ENCODE data around the gene CACNA2D2. TPM values are rescaled to one million over a fixed set of nuclear protein-coding genes. Genes with fewer than 3 reads are reported as not detected.

The CACNA2D2 gene
- total and polyA plus RNA-seq, 2 donors from 2014 or later: 3.6 to 6.0 TPM

- no peak for FAIRE-seq
- peak overlapping the region; percentile 86 to 87 for H3K27ac ChIP-seq (ENCODE audit: low read depth in 2 of 2, low read length in 2 of 2)
- H3K9me3 ChIP-seq (ENCODE audit: control insufficient read depth in 2 of 3, insufficient read depth in 1 of 3, low read length in 3 of 3): no peaks in the 10 kb centered on the region
- TF ChIP-seq CTCF (IDR thresholded peaks at IDR 0.05; ENCODE audit: borderline replicate concordance, extremely low read depth, insufficient read depth): no peak
- peaks cover 3 to 21% (median 12%) of the 10 kb centered on the region in 3 donors for H3K36me3 ChIP-seq (ENCODE audit: control insufficient read depth in 2 of 3, insufficient read depth in 3 of 3, low read length in 3 of 3)
- peak overlapping the region in 1 of 3 donors; percentile 81 for H3K9ac ChIP-seq (ENCODE audit: low read length in 3 of 3)
- H3K4me1 ChIP-seq (ENCODE audit: control insufficient read depth in 2 of 3, insufficient read depth in 2 of 3, low read depth in 1 of 3, low read length in 3 of 3): peaks cover 3 to 52% (median 30%) of the 10 kb centered on the region in 3 donors
- H3K4me3 ChIP-seq (ENCODE audit: low read length in 3 of 3): peak overlapping the region in 1 of 3 donors; percentile 98
- intact Hi-C loops (cut with DNase I): no loop called here
- DNase-seq: peak in 2 of 5 donors; percentile 19 to 71
- H3K27me3 ChIP-seq (ENCODE audit: control insufficient read depth, insufficient read depth, low read length): no peaks in the 10 kb centered on the region
Observed at GRCh38 chr3:50323092-50323600, 180.3 kb downstream of the CACNA2D2 start.

DNA sequence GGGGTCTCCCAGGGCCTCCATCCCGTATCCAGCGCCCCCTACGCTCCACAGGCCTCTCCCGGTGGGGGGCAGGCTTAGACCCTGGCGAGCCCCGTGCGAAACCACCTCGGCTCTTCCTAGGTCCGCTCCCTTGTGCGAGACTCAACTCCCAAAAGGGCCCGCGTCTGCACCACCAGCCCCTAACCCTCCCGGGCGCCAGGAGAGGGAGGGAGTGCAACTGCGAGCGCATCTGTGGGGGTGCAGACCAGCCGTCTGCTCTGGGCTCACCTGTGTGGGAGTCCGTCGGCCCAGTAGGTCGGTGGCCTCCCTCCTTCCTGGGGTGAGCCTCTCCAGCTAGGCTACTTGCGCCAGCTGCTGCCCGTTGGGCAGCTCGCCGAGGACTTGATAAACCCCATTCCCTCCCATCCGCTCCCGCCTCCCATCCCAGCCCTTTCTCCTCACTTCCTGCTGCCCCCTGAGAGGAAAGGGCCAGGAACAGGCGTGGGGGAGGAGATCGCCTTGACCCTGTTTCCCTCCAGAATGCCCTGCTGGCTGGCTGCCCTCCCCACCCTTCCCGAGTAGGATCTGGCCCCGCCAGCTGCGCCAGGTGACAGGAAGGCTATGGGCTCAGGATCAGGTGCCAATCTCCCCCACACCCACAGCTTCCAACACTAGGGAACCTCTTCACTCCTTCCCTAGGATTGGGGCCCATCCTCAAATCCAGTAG is 180.9 kb downstream of the CACNA2D2 start, which contains the start of gene HYAL2:
HYAL2 (minus strand) TSS at position 360 of the 706 bp plus-strand sequence. CDS start 2,256 bp downstream, outside the sequence.
- intact Hi-C loops (cut with DNase I): no loop called here
- peak; percentile 43 to 91 (median 69) for DNase-seq

DNA sequence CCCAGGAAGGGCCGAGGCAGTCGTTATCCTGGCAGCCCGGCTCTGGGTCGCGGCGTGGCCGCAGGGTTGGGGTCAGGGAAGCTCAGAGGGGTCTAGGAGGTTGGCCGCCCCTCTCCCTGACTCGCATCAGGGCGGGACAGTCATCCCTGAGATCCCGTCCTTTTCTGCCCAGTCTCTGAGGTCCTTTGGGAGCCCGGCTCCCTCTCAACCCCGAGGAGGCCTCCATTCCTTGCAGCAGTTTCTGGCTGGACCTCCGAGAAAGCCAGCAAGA is 181.4 kb downstream of the CACNA2D2 start:
- H3K4me1 ChIP-seq (ENCODE audit: control insufficient read depth in 2 of 3, insufficient read depth in 2 of 3, low read depth in 1 of 3, low read length in 3 of 3): peaks cover 3 to 53% (median 30%) of the 10 kb centered on the region in 3 donors
- intact Hi-C loops (cut with DNase I): no loop called here

More for the DNA sequence above, 180.9 kb downstream of the CACNA2D2 start, which contains the start of gene HYAL2:
- Histone ChIP-seq H3K4me1 (ENCODE audit: control insufficient read depth in 2 of 3, insufficient read depth in 2 of 3, low read depth in 1 of 3, low read length in 3 of 3) (peaks cover 3 to 54% (median 30%) of the 10 kb centered on the region in 3 donors), H3K27me3 (ENCODE audit: control insufficient read depth, insufficient read depth, low read length) (no peaks in the 10 kb centered on the region), H3K9ac (ENCODE audit: low read length in 3 of 3) (peak within 1 kb of the TSS; percentile 44 to 85 (median 51)), H3K9me3 (ENCODE audit: control insufficient read depth in 2 of 3, insufficient read depth in 1 of 3, low read length in 3 of 3) (no peaks in the 10 kb centered on the region), H3K36me3 (ENCODE audit: control insufficient read depth in 2 of 3, insufficient read depth in 3 of 3, low read length in 3 of 3) (peaks cover 3 to 24% (median 12%) of the 10 kb centered on the region in 3 donors), H3K4me3 (ENCODE audit: low read length in 3 of 3) (peak within 1 kb of the TSS; percentile 71 to 98 (median 78)), H3K27ac (ENCODE audit: low read depth in 2 of 2, low read length in 2 of 2) (peak within 1 kb of the TSS; percentile 97 to 99)
- FAIRE-seq: no peak
- no peak for TF ChIP-seq CTCF (IDR thresholded peaks at IDR 0.05; ENCODE audit: borderline replicate concordance, extremely low read depth, insufficient read depth)

More for the DNA sequence above, 181.4 kb downstream of the CACNA2D2 start:
- peaks cover 6 to 29% (median 15%) of the 10 kb centered on the region in 3 donors for H3K36me3 ChIP-seq (ENCODE audit: control insufficient read depth in 2 of 3, insufficient read depth in 3 of 3, low read length in 3 of 3)
- H3K27me3 ChIP-seq (ENCODE audit: control insufficient read depth, insufficient read depth, low read length): no peaks in the 10 kb centered on the region
- no peak for FAIRE-seq
- no peak for TF ChIP-seq CTCF (IDR thresholded peaks at IDR 0.05; ENCODE audit: borderline replicate concordance, extremely low read depth, insufficient read depth)
- H3K9me3 ChIP-seq (ENCODE audit: control insufficient read depth in 2 of 3, insufficient read depth in 1 of 3, low read length in 3 of 3): no peaks in the 10 kb centered on the region
- H3K4me3 ChIP-seq (ENCODE audit: low read length in 3 of 3): peak overlapping the region; percentile 1 to 98 (median 71)
- peak overlapping the region; percentile 10 to 81 (median 44) for H3K9ac ChIP-seq (ENCODE audit: low read length in 3 of 3)
- peak overlapping the region; percentile 86 to 87 for H3K27ac ChIP-seq (ENCODE audit: low read depth in 2 of 2, low read length in 2 of 2)
- no peak for DNase-seq

All from kidney (tissue), 14 donors.